ENCODE measurements around the gene OR2C3.
"Not testable (repeated sequence)": the region's sequence is repeated elsewhere in the genome, so short reads cannot be mapped to it uniquely, and the experiment has no call there.

Gene OR2C3

DNA sequence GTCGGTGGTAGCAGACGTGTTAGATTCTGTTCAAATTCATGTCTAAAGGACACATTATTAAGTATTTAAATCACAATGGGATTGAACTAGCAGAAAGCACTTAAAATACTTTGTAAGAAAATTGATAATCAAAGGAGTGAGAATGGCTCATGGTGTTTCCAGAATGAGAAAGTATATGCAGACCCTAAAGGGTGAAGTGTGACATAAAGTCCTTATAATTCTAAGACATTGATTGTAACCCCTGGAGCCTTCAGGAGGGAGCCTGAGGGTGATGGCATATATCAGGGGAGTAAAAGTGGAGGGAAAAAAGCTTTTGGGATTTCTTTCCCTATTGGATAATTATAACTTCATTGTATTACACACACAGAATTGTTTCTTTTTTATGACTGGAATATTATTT lies at the start of gene OR2C3:
Gene OR2C3 (minus strand): TSS at position 101 of the 400 bp plus-strand sequence. CDS start 3,929 bp downstream, outside the sequence.
- DNase-seq = no peak

DNA sequence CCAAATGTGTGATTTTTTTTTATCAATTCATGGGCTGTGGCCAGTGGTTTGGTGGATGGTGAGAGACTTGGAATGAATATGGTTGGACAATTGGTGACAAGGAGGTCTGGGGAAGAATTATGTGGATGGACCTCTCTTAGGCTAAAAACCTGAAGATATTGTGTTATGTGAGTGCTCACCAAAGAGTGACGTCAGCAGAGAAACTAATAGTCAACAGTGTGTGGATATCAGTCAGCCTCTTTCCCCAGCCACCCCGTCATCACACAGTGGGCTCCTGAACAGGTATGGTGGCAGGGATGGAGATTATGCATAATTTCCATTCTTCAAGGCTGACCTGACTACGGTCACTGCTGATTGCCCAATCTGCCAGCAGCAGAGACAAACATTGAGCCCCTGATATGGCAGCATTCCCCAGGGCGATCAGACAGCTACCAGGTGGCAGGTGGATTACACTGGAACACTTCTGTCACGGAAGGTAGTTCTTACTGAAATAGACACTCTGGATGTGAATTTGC lies 42.8 kb upstream of the OR2C3 start:
- DNase-seq = no peak

- DNase-seq = peak; percentile 60 to 61
Measured at GRCh38 chr1:247576514-247576913, 40.3 kb upstream of the OR2C3 start.

DNA sequence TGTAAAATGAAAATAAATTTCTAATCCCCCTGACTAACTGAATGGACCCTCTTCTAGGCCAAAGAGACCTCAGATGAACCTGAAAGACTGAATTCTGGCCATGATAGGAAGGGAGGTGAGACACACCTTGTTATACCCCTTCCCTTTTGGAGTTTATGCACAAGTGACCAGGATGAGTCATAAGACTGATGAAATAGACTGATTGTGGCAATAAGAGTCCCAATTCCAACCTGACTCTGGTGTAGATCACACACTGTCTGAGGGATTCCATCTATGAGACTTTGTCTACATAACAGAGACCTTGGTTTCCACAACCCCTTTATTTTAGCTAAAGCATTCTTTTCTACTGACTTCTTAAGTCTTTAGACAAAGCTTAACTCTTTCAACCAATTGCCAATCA lies 38.4 kb upstream of the OR2C3 start:
- peak; percentile 8 to 13 for DNase-seq

DNA sequence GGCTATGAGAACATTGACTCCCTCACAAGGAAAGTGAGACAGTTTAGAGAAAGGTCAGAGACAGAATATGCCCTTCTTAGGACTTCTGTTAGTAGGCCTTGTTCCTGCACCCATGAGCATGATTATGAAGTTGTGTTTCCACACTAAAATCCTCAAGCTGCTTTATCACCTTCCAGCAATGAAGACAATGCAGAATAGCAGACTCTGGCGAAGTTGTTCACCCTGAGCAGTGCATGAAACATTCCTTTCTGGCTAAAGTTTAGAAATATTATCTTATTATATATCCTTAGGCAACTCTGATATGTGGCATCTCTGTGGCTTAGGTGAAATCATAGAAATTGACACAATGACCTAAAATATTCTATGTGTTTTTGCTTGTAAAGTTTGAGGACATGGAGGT lies 38.0 kb upstream of the OR2C3 start:
- no peak for DNase-seq

DNA sequence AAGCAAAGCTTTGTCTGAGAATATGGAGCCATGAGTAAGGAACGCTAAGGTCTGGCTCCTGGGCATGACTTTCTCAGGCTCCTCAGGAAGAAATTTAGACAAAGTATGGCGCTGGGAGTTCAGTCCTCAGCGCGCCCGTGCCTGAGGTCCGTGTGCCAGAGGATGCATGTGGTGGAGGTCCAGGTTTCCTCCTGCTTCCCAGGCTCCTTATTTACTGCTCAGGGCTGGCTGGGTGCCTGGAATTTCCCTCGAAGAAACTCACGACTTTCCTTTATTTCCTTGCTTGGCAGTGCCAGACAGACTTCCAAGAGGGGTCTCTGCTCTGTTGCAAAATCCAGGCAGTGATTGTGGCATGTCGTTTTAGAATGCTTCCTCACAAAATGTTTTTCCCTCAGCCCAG lies 26.0 kb upstream of the OR2C3 start:
- DNase-seq = no peak

DNA sequence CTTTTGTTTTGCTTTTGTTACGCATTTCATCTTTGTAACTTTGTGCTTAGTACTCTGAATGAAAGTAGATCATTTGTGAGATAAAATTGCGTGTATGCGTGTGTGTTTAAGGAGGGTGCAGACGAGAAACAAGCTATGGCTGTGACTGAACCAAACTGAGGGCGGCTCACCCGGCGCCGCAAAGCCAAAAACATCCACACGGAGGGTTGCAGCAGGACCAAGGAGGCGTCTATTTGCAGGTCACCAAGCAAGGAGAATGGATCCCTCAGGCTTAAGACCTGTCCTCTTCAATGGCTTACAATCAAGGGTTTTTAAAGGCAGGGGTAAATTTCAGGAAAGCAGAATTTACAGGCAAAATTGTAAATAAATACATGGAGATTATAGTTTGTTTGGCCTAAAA lies 25.5 kb upstream of the OR2C3 start:
- DNase-seq = no peak

GRCh38 chr1:247557926-247558674 lies 21.9 kb upstream of the OR2C3 start:
- no peak for DNase-seq

GRCh38 chr1:247552231-247552630 lies 16.0 kb upstream of the OR2C3 start:
- DNase-seq = no peak

DNA sequence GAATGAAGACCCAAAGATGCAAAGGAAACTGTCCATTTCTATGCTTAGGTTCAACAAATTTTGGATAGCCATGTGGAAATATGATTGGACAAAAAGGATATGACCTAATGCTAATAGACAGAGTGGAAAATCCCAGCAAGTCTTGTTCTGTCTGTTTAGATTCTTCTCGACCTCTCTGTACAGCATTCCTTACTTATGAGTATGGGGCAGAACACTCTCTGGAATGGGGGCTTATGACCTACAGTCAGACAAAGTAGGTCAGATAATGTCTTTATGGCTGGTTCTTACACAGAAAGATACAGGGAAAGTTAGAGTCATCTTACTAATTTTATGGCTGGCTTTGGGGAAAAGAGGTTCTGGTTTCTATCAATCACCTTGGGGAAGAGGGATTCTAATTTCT lies 15.5 kb upstream of the OR2C3 start:
- no peak for DNase-seq

- peak; percentile 47 to 71 for DNase-seq
Measured at GRCh38 chr1:247548769-247549182, 12.5 kb upstream of the OR2C3 start, which contains the start of gene GCSAML. Gene GCSAML (plus strand): TSS chr1:247549134. CDS start chr1:247549192, 58 bp downstream.

- no peak for DNase-seq
Measured at GRCh38 chr1:247548092-247548491, 11.9 kb upstream of the OR2C3 start.

DNA sequence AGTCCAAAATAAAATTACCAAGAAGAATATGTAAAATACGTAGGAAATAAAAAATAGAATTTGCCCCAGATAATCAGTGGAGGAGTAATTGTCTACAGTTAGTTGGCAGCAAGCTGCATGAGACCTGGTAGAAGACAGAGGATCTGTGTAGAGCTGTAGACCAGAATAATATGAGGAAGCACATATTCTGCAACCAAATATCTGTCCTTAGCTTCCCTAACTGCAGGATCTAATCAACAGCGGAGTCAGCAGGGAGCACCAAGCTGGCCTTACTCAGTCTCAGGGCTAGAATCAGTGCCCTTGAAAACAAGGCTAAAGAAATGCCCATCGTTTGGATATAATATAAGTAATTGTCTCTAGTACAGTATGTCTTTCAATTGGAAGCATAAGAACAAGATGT lies 6.6 kb upstream of the OR2C3 start:
- no peak for DNase-seq

- DNase-seq = no peak
Measured at GRCh38 chr1:247540581-247540980, 4.3 kb upstream of the OR2C3 start.

DNA sequence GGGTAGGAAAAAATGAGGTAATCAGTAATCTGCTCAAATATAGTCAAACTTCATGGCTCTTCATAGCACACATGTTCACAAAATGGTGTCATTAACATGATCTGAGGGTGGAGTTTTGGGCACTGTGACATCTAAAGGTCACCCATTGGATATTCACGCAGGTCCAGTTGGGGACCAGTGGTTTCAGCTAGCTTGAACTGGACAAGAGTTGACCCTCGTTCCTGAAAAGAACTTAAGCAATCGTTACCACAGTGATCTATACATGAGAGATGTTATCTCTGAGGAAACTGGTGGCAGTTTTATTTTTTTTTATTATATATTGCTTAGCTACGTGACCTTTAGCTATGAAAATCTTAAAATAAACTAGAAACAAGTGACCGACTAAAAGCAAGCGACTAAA lies 3.0 kb upstream of the OR2C3 start:
- no peak for DNase-seq

DNA sequence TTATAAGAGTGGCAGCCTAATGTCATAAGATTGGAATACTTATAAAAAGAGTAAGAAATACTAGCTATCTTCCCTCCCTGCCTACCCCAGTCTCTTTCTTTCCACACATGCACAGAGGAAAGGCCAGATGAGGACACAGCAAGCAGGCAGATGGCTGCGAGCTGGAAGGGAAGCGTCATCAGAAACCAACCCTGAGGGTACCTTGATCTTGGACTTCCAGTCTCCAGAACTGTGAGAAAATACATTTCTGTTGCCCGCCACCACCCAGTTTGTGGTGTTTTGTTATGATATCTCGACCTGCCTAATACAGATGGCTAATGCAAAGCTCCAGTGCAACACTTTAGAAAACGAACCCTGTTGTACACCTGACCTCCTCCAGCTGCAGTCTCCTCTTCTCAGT lies 2.3 kb upstream of the OR2C3 start:
- no peak for DNase-seq

- no peak for DNase-seq
Measured at GRCh38 chr1:247535402-247535801, 838 bp downstream of the OR2C3 start.

GRCh38 chr1:247531937-247532336 lies 4.3 kb downstream of the OR2C3 start:
- no peak for DNase-seq

DNA sequence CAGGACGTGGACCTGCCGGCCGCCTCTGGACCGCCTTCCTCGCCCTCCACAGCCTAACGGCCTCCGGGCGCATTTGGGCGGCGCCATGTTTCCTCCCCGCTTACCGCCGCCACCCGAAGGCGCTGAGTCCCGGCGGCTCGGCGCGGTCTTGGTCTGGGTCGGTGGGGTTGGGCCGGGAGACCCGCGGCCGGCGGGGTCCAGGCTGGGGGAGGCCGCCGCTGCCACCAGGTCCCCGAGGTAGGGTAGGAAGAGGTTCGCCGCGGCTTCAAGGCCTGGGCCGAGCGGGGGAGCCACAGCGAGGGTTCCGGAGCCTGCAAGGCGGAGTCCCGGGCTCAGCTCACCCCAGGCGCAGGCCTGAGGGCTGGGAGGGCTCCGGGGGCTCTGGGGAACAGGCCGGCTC lies 5.5 kb downstream of the OR2C3 start:
- no peak for DNase-seq

GRCh38 chr1:247529771-247530355 lies 6.4 kb downstream of the OR2C3 start:
- peak; percentile 15 to 22 for DNase-seq

GRCh38 chr1:247528812-247529474 lies 7.3 kb downstream of the OR2C3 start:
- no peak for DNase-seq

GRCh38 chr1:247521886-247522285 lies 14.4 kb downstream of the OR2C3 start:
- DNase-seq = not testable (repeated sequence)

DNA sequence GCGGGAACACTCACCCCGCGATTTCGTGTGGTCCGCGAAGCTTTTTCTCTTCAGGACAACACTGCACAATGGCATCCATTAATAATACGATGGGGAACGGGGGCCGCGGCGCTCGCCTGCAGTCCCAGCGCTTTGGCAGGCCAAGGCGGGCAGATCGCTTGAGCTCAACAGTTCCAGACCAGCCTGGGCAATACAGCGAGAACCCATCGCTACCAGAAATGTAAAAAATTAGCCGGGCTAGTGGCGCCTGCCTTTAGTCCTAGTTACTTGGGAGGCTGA lies 17.7 kb downstream of the OR2C3 start:
- DNase-seq = no peak
